Choroid plexus epithelial cell (primary cell): ENCODE results near the gene CERT1.

Source experiments
- DNase-seq: peaks from one replicate; pipeline ENCODE4 v3.0.0-alpha.2; 2010; ENCODE audit warnings: low read depth
- H3K4me3 ChIP-seq: 2 replicates; pipeline ENCODE4 v1.5.1; 2011; ENCODE audit warnings: low read depth, mild to moderate bottlenecking, control low read depth, low read length, moderate library complexity
- CTCF ChIP-seq: conservative IDR thresholded peaks from 2 replicates; pipeline ENCODE4 v1.5.1; 2011; ENCODE audit warnings: low read depth, mild to moderate bottlenecking, control low read depth, inconsistent platforms, low read length, moderate library complexity

Gene CERT1

GRCh38 chr5:75361310-75361709 lies 150.1 kb downstream of the CERT1 start:
- DNase-seq, result no peak
- no peak for TF ChIP-seq CTCF
- H3K4me3 ChIP-seq, result no peak overlapping the region

DNA sequence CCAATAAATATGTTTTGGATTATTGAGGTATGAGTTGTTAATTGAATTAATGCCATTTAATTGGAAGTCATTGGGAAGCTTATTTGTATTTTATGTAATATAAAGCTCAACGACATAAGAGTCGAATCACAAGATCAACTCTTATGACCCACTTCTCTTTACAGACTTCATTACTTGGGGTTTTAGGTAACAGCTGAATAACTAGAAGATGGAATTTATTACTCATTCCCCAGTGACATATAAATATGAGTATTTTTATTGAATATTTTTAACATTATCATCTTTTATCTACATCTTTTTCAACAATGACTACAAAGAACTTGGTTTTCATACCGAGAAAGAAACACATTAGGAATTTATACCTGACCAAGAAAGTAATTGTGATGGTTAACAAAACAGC lies 153.3 kb downstream of the CERT1 start:
- H3K4me3 ChIP-seq, result no peak overlapping the region
- no peak for TF ChIP-seq CTCF
- no peak for DNase-seq

DNA sequence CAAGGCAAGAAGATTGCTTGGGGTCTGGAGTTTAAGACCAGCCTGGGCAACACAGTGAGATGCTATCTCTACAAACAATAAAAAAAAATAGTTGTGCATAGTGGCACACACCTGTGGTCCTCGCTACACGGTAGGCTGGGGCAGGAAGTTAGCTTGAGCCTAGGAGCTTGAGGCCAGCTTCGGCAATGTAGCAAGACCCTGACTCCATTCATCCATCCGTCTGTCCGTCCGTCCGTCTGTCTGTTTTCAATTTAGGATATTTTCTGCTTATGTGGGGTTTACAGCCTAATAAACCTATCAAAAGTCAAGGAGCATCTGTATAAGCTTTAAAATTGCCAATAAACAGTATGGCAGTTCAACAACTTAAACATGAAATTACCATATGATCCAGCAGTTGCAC lies 154.7 kb downstream of the CERT1 start:
- no peak overlapping the region for H3K4me3 ChIP-seq
- DNase-seq, result no peak
- TF ChIP-seq CTCF, result no peak

GRCh38 chr5:75355236-75355635 lies 156.2 kb downstream of the CERT1 start:
- no peak overlapping the region for H3K4me3 ChIP-seq
- TF ChIP-seq CTCF, result no peak
- DNase-seq, result no peak

DNA sequence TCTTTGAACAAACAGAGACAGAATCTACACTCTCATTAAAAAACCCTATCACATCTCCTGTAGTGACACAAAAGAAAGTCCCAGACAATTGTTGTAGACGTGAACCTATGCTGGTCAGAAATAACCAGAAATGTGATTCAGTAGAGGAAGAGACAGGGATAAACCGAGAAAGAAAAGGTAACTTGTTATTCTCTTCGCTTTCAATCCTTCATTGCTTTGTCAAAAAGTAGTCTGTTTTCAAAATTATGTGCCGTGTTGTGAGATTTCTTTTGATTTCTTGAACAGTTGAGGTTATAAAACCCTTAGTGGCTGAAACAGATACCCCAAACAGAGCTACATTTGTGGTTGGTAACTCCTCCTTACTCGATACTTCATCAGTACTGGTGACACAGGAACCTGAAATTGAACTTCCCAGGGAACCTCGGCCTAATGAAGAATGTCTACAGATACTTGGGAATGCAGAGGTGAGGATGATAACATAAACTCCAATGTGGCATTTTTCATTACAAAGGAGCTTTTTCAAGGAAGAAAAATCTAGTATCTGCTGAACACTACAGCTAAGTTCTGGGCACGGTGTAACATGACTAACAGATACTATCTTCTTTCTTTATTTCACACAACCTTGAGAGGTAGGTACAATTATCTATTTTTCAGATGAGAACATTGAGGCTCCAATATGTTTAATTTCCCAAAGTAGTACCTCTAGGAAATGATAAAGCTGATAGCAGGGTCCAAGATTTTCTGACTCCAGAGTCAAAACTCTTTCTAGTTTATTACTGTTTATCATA lies 160.1 kb downstream of the CERT1 start:
- no peak for DNase-seq
- no peak for TF ChIP-seq CTCF
- H3K4me3 ChIP-seq, result no peak overlapping the region

GRCh38 chr5:75349663-75350062 lies 161.8 kb downstream of the CERT1 start:
- no peak overlapping the region for H3K4me3 ChIP-seq
- TF ChIP-seq CTCF, result no peak
- DNase-seq, result no peak

DNA sequence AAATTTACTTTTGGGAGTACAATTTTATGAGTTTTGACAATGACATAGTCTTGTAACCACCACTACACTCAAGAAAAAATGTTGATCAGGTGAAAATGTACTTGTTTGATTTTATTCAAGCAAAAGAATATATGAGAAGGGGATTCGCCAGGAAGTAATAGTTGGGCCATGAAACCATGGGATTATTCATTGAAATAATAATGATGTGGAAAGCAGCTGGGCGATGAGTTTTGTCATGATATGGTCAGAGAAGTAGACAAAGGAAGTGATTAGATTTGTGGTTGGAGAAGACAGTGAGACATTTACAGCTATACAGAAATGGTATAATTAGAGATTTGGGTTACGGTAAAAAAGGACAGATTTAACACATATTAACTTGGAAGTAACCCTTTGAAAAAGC lies 163.2 kb downstream of the CERT1 start:
- no peak for TF ChIP-seq CTCF
- H3K4me3 ChIP-seq, result no peak overlapping the region
- no peak for DNase-seq
